K562 (cell line): ENCODE data around the gene ZSCAN22. TPM values are rescaled to one million over a fixed set of nuclear protein-coding genes. Genes with fewer than 3 reads are reported as not detected.
A peak's percentile ranks its signal among the peaks of the same experiment; 100 is the strongest.

ENCODE experiments used
- CBX5 ChIP-seq: IDR thresholded peaks from 2 replicates; pipeline ENCODE4 v1.6.1; 2014; ENCODE audit warnings: low read depth, borderline replicate concordance
- CHD1 ChIP-seq: fragments of 200-600 bp; sonication (generic); IDR thresholded peaks from one replicate; pipeline ENCODE4 v1.6.1; 2012; ENCODE audit warnings: mild to moderate bottlenecking, moderate library complexity, low read length, inconsistent platforms
- HMBOX1 ChIP-seq: sonication (generic); IDR thresholded peaks from 2 replicates; pipeline ENCODE4 v1.6.1; 2016
- HMGXB4 ChIP-seq: sonication (generic); formaldehyde crosslinking; IDR thresholded peaks from 2 replicates; pipeline ENCODE4 v1.8.1; 2023; ENCODE audit warnings: mild to moderate bottlenecking, missing genetic modification reagents
- MLLT1 ChIP-seq, 2 experiments: fragments of 450-650 bp; IDR thresholded peaks; 2 replicates each; pipeline ENCODE4 v1.6.1; 2016
- REST ChIP-seq, 2 experiments: fragments of 450-650 bp; formaldehyde crosslinking in 1 of 2; IDR thresholded peaks; 2 replicates each; pipeline versions ENCODE4 v1.4.0 to v1.6.1; 2014 to 2020; ENCODE audit warnings: mild to moderate bottlenecking in 2 of 2, borderline replicate concordance in 1 of 2, low read depth in 1 of 2
- SAFB2 ChIP-seq: fragments of 200-400 bp; formaldehyde crosslinking; IDR thresholded peaks from 2 replicates; pipeline ENCODE4 v1.6.1; 2018; ENCODE audit warnings: borderline replicate concordance, low read length, low read depth, moderate library complexity; ENCODE audit not compliant: severe bottlenecking
- SIN3A ChIP-seq, 2 experiments: fragments of 150-350 bp in 1 of 2; IDR thresholded peaks; 2 replicates each; pipeline ENCODE4 v1.6.1; 2011 to 2016; ENCODE audit warnings: borderline replicate concordance in 2 of 2, low read depth in 2 of 2, low read length in 2 of 2, mild to moderate bottlenecking in 2 of 2, moderate library complexity in 2 of 2; ENCODE audit not compliant: control insufficient read depth in 1 of 2
- SP1 ChIP-seq: sonication (generic); formaldehyde crosslinking; IDR thresholded peaks from 2 replicates; pipeline ENCODE4 v1.8.1; 2022; ENCODE audit warnings: mild to moderate bottlenecking, missing genetic modification reagents
- ZBTB12 ChIP-seq: fragments of 250-450 bp; sonication (Bioruptor Pico); IDR thresholded peaks from 2 replicates; pipeline ENCODE4 v1.4.0; 2020
- ZNF23 ChIP-seq: fragments of 250-450 bp; sonication (Bioruptor Pico); IDR thresholded peaks from 2 replicates; pipeline ENCODE4 v1.4.0; 2020; ENCODE audit warnings: mild to moderate bottlenecking
- polyA plus RNA-seq, 8 experiments: library from polyadenylated mRNA; depleted of rRNA in 4 of 8; stranded (reverse) in 5 of 8; unstranded in 3 of 8; fragments of >200 nt; fragmentation: Nextera tagmentation in 2 of 8; fragmentation: Illumina TruSeq in 1 of 8; extraction: Ambion mirVana in 2 of 8; extraction: Trizol in 1 of 8; gene quantifications; 2 replicates each; pipeline versions ENCODE4 v1.2.1 to v1.2.3, GENCODE V29; 2011 to 2014; ENCODE audit warnings: inconsistent platforms in 1 of 8, missing spikeins in 1 of 8
- total RNA-seq, 7 experiments: library from RNA; depleted of rRNA in 6 of 7; stranded (reverse); fragments of >200 nt in 6 of 7; fragmentation: Illumina TruSeq in 2 of 7; extraction: Trizol in 2 of 7; gene quantifications; 2 replicates each; pipeline versions ENCODE4 v1.2.1 to v1.2.3, GENCODE V29; 2011 to 2021; ENCODE audit warnings: low replicate concordance in 1 of 7

Gene ZSCAN22
- total and polyA plus RNA-seq, 9 of the 15 experiments (the other 6 are each of a cell fraction or from before 2014, with no cell fraction given) = 0.98 to 5.3 (median 3.0) TPM

GRCh38 chr19:58346961-58347929, 20.5 kb downstream of the ZSCAN22 start (continued):
- TF ChIP-seq REST (IDR thresholded peaks at IDR 0.05; ENCODE audit: borderline replicate concordance) (no peak), REST (CRISPR knock-in tag; IDR thresholded peaks at IDR 0.05; ENCODE audit: low read depth) (no peak), MLLT1 (IDR thresholded peaks at IDR 0.05) (no peak), ZBTB12 (CRISPR knock-in tag) (no peak), SAFB2 (no peak), CHD1 (no peak), SP1 (CRISPR knock-in tag) (peak; percentile 68), ZNF23 (no peak), HMBOX1 (no peak), HMGXB4 (CRISPR knock-in tag) (no peak), CBX5 (no peak), SIN3A (IDR thresholded peaks at IDR 0.05; ENCODE audit: borderline replicate concordance in 2 of 2, control insufficient read depth in 1 of 2, low read depth in 2 of 2, low read length in 2 of 2) (no peak)
